GM21390 (cell line): ENCODE measurements around the gene CTSE.
"Not testable (repeated sequence)": the region's sequence is repeated elsewhere in the genome, so short reads cannot be mapped to it uniquely, and the experiment has no call there.

Source experiments
- ATAC-seq: cut with Tn5 transposase; IDR thresholded peaks from one replicate; pipeline ENCODE4 v1.9.1; 2021; ENCODE audit not compliant: unreplicated experiment

CTSE gene

DNA sequence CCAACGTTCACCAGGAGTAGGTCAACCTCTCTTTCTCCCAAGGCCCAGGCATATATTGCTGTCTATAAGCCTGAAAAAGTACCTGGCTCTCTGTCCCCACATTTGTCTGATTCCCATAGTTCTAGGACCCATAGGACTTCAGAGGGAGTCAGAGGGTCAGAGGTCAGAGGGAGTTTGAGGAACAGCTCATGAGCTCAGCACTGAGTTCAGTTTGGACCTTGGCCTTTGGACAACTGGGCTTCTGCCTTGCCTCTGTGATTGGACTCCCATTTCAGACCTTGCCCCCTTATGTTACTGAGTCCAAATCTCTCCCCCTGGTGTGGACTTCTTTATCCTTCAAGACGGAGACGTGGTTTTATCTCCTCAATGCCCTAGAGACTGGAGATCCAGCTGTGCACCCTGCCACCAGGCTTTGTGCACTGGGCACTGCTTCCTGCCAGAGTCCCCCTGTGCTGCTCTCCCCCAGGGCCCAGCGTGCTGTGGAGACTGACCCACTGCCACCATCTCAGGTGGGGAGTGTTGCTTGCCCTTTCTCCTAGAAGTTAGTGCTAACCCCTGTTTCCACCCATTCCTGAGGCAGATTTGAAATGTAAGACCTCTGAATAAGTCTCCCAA is 3.2 kb downstream of the CTSE start:
- ATAC-seq, result no peak

DNA sequence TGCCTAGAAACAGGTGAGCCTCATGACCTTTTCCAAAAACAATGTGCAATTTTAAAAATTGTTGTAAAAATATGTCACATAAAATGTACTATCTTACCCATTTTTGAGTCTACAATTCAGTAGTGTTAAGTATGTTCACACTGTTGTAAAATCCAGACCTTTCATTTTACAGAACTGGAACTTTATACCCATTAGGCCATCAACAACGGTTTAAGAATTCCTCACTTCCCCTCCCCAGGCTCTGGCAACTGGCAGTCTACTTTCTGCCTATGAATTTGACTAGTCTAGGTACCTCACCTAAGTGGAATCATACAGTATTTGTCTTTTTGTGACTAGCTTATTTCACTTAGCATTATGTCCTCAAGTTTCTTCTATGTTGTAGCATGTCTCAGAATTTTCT is 8.6 kb downstream of the CTSE start:
- no peak for ATAC-seq

DNA sequence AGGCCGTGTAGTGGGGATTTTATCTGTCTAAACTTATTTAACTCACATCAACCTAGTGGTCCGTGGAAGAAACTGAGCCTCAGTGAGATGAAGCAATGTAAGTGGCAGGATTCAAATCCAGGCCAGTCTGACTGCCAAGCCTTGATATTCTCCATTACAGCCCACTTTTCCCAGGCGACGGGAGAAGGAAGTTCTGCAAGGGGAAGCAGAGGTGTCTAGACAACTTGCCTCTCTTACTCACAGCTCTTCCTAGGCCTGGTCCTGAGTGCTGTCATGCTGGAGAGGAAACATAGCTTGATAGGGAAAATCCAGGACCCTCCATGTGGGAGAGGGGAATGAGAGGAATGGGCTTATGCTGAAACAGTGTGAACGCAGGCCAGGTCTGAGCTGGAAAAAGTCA is 9.1 kb downstream of the CTSE start:
- ATAC-seq, result no peak

DNA sequence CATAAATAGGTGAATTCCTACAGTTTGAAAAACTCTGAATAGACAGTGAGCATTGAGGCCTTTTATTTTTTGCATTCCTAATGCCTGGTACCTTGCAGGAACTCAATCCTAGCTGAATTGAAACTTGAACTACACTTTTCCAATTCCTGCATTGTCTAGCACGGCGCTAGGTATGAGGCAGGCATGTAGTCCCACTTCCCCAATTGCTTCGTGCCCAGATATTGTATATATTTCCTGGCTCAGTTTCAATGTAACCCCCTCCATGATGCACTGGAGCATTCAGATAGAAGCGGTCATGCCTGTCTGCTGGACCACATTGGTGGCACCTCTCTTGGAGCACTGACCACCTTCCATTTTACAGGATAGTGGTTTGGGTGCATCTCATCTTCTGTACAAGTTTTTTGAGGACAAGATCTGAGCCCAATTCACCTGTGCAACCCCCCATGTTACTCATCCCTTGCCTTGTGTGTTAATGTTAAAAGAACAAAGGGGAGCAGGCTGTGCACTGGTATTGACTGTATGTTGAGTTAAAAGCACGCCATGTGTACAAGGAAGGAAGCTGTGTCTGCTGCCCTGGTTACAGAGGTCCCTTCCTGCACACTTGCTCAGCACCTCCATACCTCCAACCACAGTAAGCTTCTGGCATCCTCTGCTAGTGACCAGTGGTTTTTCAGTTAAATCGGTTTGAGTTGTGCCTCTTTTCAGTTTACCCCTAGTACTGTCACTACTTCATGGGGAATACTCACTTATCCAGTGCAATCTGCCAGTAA is 10.5 kb downstream of the CTSE start:
- ATAC-seq, result no peak

DNA sequence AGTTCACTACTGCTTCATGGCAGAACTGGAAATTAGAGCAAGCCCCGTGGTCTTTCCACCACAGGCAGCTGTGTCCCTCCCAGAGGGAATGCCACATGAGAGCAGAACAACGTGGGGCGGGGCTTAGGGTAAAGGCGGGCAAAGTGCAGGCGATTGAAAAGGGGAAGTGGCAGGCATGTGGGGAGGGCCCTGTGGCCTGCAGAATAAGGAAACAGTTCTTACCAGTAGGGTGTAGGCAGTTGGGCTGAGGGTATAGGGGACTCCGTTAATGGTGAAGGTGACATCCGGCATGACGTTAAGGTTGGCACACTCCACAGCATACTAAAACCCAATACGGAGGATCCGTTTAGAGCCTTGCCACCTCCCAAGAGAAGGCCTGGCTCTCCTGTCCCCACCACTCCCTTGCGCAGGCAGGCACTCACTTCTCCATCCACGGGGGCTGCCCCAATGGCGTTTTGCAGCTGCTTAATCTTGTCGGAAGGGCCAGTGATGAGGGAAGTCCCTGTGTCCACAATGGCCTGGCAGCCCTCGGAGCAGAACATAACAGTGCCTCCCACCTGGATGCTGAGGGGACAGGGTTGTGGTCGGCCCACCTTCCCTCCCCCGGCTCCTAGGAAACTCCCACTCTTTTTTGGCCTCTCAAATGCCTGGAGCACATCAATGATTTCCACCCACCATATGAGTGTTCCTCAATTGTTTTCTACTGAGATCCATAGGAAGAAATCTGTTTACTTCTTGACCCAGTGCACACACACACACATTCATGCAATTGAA is 11.4 kb downstream of the CTSE start:
- peak; percentile 93 for ATAC-seq

- ATAC-seq, result no peak
Measured at GRCh38 chr1:206011057-206011456, 12.6 kb downstream of the CTSE start.

DNA sequence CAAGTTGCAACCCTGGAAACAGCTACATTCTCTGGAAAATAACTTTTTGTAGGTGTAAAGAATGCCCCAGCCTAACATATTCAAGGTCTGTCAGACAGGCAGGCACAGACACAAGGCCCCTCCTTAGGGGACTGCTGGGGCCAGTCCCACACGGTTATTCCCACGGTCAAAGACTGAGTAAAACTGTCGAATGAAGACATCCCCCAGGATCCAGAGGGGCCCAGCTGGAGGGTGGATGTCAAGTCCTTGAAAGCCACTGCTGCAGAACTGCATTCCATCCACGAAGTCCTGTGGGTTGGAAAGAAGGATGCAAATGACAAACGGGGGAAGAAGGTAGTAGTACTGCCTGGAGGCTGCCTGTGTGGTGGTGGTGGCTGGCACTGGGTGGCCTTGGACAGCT is 13.6 kb downstream of the CTSE start:
- no peak for ATAC-seq

- ATAC-seq, result no peak
Measured at GRCh38 chr1:206006946-206007345, 16.7 kb downstream of the CTSE start.

DNA sequence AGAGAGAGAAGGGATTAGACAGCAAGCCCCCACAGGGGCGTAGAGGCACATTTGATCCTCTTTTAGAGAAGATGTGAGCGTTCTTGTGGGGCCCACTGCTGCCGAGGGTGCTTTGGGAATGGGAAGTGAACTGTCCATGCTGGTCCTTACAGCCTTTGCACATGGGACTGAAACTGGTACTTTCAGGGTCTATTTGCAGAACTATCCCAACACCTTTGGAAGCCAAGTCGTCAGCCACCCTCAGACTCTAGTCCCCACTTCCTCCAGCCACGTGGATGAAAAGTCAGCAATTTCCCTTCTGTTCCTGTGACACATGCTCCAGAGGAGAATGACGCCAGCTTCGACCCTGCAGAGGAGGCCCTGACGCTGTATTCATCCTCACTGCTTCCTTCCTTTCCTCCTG is 17.9 kb downstream of the CTSE start:
- no peak for ATAC-seq

GRCh38 chr1:206005234-206005633 is 18.5 kb downstream of the CTSE start:
- no peak for ATAC-seq

- no peak for ATAC-seq
Measured at GRCh38 chr1:206004826-206005225, 18.9 kb downstream of the CTSE start.

- ATAC-seq, result no peak
Measured at GRCh38 chr1:206003854-206004800, 19.6 kb downstream of the CTSE start.

DNA sequence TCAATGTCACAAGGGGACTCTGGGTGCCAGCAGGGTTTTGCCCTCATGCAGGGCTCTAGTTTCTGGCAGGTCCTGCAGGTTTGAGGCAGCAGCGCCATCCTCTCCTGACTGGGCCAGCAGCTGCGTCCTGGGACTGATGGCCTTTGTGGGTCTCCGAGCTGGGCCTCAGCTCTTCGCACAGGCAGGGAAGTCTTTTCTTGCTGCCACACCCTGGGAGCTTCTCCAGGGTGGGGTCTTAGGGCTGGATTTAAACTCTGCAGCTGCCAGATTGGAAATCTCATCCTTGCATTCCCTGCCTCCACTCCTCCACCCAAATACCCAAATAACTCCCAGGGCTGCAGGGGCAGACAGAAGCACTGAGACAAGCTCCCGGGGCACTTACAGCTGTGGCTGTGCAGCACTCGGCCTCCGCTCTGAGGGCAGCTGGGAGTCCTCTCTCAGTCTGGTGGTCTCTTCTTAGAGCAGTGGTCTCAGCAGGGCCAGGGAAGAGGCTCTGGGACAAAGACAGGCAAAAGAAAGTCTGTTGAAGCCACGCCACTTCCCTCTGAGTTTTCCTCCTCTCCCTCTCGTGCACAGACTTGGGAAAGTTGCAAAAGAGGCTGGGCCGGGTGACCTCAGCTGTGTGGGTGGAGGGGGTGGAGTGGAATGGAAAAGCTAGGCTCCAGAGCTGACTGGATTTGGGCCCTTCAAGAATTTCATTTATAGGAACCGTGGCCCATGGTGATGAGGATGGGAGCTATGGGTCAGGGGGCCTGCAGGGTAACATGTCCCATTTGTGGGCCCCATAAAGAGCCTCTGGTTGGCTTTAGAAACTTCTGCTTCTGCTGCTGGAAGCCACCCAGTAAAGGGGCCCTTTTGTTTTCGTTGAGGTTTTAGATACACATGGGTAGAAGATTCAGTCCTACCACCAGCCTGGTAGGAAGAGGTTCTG is 20.6 kb downstream of the CTSE start, which contains the start of gene RAB7B:
Gene RAB7B (minus strand): TSS at position 525 of the 931 bp plus-strand sequence. CDS start 9,260 bp downstream, outside the sequence.
- no peak for ATAC-seq

DNA sequence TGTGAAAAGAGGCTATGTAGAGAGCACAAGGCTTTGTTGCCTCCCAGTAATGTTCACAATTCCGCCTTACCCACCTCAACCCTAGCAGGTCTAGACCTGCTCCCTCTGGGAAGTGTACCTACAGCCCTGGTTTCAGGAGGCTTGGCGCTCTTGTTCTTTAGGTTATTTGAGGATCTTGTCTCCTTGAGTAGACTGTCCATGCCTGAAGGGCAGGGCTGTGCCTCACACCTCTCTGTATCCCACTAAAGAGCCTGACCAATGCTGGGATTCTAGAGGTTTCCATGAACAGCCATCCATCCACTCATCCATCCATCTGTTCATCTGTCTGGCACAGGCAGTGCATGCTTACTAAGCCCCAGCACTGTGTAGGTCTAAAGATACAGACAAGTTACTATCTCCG is 21.5 kb downstream of the CTSE start:
- no peak for ATAC-seq

GRCh38 chr1:206001476-206001888 is 22.2 kb downstream of the CTSE start:
- no peak for ATAC-seq

DNA sequence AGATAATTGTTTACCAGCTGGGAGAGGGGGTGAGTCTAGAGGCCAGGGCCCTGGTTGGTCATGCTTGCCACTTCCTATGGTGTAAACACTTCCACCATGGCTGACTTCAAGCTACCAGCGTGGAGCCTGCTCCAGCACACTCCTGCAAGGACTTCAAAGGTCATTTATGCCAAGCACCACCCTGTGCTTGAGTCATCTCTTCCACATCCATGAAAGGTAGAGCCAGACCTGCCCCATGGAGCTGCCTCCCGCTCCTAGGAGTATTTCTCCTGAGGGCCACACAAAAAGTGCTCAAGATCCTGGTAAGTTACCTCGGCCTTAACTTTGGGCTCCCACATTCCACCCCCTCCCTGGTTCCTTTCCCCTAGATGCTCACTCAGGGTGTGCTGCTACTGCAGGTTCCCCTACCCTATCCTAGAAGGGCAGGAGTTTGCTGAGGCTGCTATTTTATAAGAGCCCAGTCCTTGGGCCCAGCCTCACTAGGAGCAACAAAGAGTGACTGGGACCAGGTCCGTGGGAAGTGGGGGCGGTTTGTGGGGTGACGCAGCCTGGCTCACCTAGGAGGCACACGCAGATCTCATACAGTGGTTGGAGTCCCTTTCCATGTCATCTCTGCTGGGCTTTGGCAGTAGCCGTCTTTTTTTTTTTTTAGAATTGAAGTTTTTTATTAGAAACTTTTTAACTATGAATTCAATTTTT is 22.9 kb downstream of the CTSE start:
- ATAC-seq, result no peak

GRCh38 chr1:205998457-205999241 is 25.0 kb downstream of the CTSE start:
- ATAC-seq, result no peak

DNA sequence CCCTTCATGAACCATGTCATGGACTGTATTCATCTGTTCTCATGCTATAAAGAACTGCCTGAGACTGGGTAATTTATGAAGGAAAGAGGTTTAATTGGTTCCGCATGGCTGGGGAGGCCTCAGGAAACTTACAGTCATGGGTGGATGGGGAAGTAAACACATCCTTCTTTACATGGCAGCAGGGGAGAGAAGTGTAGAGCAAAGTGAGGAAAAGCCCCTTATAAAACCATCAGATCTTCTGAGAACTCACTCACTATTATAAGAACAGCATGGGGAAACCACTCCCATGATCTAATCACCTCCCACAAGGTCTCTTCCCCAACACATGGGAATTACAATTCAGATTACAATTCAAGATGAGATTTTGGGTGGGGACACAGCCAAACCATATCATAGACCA is 27.1 kb downstream of the CTSE start:
- ATAC-seq, result not testable (repeated sequence)
